GM18873 (cell line): Measurements from ENCODE around the gene DPEP1.
"Not testable (repeated sequence)": the region's sequence is repeated elsewhere in the genome, so short reads cannot be mapped to it uniquely, and the experiment has no call there.

Experiments
- ATAC-seq: cut with Tn5 transposase; IDR thresholded peaks from one replicate; pipeline ENCODE4 v1.9.1; 2021; ENCODE audit warnings: mild to moderate bottlenecking, moderate library complexity, moderate number of reproducible peaks; ENCODE audit not compliant: unreplicated experiment, low FRiP score

DPEP1 gene

DNA sequence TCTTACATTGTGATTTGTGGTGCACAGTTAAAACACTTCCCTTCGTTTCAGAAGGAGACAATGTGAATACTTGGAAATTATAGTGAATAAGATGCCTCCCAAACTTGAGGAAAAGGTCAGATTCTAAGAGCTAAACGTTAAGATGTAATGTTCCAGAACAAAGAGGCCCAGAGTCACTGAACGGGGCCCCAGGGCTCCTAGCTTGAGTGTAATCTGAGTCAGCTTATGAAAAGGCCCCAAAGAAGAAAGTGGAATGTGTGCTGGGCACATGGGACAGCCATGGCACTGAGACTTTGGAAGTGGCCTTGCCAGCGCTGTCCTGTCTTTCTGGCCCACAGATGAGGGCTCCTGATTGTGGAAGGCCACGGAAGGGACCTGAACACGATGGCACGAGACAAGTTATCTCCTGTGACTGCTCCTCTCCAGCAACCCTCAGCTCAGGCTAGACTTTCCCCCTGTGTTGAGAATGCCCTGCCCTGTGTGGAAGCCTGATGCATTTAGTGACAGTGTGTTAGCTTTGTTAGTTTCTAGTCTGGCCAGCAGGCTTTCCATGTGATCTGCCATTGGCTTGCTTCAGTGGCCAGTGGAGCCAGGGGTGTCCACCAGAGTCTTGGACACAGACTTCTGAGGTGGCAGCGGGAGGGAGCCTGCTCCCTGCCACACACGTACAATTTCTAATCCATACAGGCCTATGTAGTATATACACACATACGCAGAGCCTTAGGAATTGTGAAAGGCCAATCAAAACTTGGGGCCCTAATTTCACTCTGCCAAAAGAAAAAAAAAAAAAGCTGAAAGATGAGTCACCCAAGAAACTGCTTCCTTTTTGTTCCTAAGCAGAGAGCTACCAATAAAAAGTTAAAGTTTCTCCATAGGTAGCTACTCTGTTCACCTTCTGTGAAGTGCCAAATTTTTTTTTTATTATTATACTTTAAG lies 57.3 kb downstream of the DPEP1 start:
- ATAC-seq = no peak

DNA sequence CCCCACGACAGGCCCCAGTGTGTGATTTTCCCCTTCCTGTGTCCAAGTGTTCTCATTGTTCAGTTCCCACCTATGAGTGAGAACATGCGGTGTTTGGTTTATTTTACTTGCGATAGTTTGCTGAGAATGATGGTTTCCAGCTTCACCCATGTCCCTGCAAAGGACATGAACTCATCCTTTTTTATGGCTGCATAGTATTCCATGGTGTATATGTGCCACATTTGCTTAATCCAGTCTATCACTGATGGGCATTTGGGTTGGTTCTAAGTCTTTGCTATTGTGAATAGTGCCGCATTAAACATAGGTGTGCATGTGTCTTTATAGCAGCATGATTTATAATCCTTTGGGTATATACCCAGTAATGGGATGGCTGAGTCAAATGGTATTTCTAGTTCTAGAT lies 58.1 kb downstream of the DPEP1 start:
- ATAC-seq = not testable (repeated sequence)

DNA sequence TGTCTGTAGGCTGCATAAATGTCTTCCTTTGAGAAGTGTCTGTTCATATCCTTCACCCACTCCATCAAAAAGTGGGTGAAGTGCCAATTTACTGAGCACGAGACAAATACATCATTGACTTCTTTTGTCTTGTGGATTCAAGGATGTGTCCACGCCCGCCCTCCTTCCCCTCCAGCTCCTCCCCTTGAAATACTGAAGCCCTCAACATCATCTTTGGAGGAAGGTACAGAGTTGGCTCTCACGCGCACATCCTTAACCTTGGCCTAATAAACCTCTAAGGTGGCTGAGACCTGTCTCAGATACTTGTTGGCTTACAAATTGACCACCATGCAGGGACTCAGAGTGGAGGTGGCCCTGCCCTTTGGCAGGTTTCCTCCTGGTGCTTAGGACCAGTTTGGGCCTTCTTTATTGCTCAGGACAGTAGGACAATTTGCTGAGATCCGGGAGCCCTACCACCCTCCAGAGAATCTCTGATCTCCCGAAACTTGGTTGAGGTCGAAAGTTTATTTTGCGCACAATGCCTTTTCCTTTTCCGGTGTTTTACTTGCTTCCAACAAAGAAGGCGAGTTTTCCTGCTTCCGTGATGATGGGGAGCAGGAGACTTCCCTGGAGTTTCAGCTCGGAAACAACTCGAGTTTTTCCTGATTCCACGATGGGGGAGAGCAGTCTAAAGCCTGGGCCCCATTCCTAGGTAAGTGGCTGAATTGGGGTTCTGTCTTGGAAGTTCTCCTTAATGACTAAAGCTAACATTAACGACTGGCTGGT lies 58.9 kb downstream of the DPEP1 start:
- no peak for ATAC-seq

DNA sequence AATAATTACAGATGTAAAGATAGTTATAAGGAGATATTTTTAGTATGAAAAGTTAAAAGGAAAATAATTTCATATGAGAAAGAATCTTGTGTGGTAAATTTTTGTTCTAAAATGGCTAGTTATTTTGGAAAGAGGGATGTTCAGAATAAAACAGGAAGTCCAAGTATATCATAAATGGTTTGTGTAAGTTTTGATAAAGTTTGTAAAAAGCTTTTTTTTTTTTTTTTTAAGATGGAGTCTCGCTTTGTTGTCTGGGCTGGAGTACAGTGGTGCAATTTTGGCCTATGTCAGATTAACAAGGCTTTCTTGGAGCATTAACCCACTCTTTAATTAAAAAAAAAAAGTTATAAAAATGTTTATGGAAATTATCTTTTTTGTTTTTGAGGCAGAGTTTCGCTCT lies 64.8 kb downstream of the DPEP1 start:
- ATAC-seq = no peak

DNA sequence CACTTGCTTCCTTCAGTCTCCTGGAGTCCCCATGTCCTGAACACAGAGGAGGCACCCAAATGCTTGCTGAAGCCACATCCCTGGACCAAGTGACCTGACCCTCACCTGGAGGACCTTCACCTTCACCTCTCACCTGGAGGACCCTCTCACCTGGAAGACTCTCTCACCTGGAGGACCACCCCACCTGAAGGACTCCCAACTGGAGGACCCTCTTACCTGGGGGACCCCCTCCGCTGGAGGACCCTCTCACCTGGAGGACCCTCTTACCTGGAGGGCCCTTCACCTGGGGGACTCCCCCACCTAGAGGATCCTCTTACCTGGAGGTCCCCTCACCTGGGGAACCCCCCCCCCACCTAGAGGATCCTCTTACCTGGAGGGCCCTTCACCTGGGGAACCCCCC lies 72.5 kb downstream of the DPEP1 start:
- ATAC-seq = no peak

DNA sequence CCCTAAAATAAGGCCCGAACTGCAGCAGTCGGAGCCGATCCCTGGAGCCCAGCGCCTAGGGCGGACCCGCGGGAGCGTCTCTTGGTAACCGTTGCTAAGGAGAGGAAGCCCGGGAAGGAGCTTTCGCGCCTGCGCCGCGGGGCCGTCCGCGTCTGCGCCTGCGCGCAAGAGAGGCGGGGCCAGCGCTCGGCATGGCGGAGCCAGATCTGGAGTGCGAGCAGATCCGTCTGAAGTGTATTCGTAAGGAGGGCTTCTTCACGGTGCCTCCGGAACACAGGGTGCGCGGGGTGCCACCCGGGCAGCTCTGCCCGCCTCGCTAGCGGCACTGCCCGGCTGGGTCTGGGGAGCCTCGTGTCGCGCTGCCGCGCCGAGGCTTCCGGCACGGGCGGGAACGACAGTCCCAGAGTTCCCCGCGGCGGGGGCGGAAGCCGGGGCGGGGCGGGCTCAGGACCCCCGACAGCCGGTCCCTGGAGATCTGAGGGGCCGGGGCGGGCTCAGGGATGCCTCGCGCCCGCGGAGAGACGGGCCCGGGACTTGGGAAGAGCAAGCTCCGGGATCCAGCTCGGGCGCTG lies 73.2 kb downstream of the DPEP1 start, which contains the start of gene CDK10:
Gene CDK10, plus strand, starts transcription at position 170 of the 572 bp plus-strand sequence. Its CDS starts 22 bp downstream, at position 192.
- ATAC-seq = peak; percentile 63

DNA sequence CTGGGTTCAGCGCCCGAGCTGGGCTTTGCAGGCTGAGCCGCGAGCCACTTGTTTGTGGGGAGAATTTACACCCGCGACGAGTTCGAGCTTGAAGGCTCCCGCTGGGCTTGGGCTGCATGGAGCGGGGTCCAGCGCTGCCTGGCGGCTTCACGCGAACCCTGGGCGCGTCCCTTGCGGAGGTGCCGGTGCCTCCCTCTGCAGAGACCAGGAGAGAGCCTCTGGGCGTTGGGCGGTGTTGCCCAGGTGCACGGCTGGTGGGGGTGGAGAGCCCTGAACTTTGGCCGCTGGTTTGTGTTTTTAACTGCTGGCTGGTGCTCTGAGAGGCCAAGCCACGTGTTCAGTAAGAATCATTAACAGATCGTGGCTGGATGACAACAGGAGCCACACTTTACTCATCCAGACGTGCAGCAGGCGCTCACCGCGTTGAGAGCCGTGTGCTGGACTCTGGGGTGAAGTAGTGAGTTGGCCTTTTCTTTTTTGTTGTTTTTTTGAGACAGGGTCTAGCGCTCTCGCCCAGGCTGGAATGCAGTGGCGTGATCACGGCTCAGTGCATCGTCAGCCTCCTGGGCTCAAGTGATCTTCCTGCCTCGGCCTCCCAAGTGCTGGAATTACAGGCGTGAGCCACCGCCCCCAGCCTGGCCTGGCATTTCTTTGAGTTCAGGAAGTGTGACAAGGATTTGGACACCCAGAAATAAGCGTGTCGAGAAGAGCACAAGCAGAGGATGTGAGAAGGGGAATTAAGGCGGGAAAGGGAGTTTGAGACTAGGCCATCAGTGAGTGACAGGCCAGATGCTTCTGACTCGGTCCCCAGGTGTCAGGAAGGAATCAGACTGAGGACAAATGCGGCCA lies 73.9 kb downstream of the DPEP1 start:
- ATAC-seq = peak; percentile 37
